ENCODE data around the gene KLF14.
"Not testable (repeated sequence)": the region's sequence is repeated elsewhere in the genome, so short reads cannot be mapped to it uniquely, and the experiment has no call there.

Gene KLF14

DNA sequence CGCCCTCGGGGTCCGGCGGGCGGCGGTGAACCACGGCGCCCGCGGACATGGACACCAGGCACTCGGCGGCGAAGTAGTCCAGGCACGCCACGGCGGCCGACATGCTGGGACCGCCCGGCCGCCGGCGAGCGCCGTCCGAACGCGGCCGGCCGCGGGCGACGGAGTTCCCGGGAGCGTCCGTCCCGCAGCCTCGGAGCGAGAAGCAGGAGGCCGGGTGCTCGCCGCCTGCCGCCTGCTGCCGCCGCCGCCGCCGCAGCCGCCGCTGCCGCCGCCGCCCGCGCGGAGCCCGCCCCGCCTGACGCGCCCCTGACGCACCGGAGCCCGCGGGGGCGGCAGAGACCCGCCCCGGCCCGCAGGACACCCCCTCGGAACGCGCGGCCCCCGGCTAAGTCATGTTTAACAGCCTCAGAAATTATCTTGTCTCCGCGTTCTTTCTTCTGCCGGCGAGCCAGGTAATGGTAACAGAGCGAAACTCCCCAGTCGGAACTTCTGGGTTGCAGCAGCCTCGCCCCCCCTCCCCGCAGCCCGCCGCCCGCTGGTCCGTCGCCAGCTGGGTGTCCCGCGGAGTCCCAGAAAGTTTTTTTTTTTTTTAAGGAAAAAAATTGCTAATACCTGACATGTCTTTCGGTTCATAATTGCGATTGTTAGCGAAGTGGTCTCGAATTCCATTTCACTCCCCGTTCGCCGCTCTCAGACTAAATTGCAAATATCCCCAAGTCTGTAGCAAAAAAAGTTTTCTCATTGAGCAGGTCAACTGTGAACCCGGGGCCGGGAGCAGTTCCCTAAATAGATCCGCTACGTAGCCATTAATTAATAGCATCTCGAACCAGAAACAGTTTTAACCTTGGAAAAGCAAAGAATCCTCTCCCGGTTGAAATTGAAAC, at the start of gene KLF14:
TSS of gene KLF14 (minus strand) at position 277 of the 884 bp plus-strand sequence. CDS start at position 103, 174 bp downstream.
- DNase-seq = peak; percentile 48 to 50

DNA sequence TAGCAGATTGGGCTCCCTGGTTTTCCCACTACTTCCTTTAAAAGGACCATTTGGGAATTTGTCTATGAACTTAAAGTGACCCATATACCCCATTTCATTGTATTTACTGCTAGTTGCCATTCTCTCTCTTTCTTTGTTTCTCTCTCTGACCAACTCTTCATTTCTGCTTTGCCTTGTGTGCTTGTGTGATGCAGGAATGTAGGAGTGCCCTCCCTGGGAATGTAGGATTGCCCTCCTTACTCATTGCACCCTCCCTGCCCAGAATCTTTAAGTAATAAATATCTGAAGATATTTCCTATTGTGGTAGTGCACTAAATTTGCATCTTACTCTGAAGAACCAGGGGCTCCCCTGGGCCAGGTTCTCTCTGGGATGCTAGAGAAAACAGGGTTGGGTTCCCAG, 47.3 kb upstream of the KLF14 start:
- DNase-seq = no peak

DNA sequence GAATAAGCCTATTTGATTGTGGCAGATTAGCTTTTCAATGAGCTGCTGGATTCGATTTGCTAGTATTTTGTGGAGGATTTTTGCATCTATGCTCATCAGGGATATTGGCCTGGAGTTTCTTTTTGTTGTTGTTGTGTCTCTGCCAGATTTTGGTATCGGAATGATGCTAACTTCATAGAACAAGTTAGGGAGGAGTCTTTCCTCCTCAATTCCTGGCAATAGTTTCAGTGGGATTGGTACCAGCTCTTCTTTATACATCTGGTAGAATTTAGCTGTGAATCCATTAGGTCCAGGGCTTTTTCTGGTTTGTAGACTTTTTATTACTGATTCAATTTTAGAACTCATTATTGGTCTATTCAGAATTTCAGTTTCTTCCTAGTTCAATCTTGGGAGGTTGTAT, 43.4 kb upstream of the KLF14 start:
- DNase-seq = no peak

DNA sequence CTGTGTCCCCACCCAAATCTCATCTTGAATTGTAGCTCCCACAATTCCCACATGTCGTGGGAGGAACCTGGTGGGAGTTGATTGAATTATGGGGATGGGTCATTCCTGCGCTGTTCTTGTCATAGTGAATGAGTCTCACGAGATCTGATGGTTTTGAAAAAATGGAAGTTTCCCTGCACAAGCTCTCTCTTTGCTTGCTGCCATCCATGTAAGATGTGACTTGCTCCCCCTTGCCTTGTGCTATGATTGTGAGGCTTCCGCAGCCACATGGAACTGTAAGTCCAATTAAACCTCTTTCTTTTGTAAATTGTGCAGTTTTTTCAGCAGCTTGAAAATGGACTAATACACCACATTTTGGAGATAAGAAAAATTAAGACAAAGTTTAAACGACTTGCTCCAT, 38.4 kb upstream of the KLF14 start:
- not testable (repeated sequence) for DNase-seq

DNA sequence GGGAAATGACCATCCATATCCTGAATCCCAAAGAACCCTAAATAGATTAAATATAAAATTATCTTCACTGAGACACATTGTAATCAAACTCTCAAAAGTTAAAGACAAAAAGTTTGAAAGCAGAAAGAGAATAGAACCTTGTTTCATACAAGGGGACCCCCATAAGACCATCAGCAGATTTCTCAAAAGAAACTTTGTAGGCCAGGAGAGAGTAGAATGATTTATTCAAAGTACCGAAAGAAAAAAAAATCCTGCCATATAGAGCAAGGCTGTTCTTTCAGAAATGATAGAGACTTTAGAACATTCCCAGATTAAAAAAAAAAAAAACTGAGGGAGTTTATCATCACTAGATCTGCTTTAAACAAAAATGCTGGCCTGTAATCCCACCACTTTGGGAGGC, 34.8 kb upstream of the KLF14 start:
- no peak for DNase-seq

DNA sequence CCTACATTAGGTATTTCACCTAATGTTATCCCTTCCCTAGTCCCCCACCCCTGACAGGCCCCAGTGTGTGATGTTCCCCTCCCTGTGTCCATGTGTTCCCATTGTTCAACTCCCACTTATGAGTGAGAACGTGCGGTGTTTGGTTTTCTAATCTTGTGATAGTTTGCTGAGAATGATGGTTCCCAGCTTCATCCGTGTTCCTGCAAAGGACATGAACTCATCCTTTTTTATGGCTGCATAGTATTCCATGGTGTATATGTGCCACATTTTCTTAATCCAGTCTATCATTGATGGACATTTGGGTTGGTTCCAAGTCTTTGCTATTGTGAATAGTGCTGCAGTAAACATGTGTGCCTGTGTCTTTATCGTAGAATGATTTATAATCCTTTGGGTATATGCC, 30.6 kb upstream of the KLF14 start:
- not testable (repeated sequence) for DNase-seq

DNA sequence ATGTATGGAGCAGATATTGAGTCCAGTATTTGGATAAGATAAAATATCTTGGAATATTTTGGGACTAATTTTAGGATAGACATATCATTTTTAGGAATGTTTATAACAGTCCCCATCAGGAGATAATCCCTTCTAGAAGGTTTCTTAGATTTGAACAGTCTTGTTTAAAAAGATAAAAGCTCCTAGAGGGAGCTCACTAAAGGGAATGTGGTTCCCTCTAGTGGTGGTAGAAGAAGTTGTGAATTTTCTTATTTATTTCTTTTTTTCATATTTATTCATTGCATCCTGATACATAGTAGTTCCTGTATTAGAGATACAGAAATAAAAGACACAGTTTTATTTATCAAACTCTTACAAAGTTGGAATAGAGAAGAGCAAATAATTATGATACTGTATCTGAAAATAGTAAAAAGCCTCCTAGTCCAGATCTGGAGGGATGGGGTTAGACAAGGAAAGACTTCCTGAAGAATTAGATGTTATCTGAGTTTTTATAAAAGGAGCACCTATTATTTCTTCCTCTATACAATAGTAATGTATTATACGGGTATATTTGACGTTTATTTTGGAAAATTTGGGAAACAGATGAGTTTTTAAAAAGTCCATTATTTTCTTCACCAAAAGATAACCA, 24.5 kb upstream of the KLF14 start:
- DNase-seq = no peak

DNA sequence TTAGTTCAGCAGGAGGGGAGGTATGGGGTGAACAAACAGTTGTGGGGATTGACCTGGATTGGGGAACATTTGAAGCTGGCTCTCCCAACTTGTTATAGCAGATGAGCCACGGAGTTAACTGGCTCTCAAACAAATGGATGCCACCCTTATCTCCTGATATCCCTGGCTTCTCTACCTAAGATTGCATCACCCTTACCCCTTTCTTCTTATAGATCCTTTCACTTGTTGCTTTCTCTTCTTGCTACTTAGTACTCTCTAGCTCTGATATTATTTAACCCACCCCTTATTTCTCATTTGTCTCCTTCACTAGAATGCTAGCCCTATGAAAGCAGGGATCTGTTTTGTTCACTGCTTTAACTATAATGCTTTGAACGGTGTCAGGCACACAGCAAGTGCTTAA, 22.3 kb upstream of the KLF14 start:
- no peak for DNase-seq

DNA sequence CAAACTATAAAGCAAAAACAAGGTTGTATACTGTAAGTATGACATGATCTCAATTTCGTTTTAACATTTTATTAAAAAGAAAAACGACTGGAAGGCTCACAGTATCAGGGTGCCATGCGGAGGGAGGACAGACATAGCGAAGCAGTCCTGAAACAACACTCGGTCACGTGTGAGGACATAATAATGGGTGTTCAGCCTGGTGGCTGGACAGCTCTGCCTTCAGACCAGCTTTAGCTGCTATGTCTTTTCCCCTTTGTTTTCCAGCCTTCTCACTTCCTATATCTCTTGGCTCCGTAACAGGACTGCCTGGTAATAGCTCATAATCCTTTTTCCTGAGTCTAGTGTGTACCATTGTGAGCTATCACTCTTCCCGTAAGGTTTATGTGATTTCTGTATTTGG, 18.4 kb upstream of the KLF14 start:
- no peak for DNase-seq

DNA sequence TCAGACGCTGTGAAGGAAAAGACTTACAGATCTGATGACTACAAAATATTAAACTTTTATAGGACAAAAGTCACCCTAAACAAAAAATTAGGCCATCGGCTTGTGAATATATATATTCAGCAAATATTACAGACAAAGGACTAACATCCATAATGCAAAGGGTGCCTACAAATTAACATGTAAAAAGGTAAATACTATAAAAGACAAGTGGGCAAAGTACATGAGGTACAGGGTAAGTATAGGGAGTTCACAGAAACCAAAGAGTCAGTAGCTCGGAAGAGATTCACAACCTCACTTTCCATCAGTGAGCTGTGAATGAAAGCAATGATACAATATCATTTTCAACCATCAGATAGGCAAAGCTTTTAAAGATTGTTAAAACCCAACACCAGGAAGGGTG, 16.7 kb upstream of the KLF14 start:
- no peak for DNase-seq

DNA sequence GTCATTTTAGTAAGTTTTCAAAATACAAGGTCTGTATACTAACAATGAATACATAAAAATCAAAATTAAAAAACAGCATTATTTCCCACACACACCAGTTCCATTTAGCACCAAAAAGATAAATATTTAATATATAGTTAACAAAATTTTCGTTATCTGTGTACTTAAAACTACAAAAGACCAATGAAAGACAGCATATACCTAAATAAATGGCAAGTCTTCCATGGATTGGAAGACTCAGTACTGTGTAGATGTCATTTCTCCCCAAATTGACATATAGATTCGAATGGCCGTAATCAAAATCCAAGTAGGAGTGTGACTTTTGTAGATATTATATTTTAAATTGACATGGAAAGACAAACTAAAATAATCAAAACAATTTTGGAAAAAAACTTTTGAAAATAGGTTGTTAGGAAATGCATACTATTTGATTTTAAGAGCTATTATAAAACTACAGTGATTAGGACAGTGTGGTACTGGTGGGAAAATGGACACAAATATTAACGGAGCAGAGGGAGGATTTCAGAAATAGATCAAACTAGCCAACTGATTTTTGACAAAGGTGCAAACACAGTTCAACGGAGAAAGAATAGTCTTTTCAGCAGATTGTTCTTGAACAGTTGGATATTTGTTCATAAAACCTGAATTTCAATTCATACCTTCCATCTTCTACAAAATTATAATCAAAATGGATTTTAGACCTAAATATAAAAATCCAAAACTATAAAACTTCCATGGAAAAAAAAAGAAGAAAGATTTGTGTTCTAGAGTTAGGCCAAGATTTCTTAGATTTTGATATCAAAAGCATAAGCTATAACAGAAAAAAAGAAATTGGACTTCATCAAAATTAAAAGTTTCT, 14.8 kb upstream of the KLF14 start:
- DNase-seq = no peak

DNA sequence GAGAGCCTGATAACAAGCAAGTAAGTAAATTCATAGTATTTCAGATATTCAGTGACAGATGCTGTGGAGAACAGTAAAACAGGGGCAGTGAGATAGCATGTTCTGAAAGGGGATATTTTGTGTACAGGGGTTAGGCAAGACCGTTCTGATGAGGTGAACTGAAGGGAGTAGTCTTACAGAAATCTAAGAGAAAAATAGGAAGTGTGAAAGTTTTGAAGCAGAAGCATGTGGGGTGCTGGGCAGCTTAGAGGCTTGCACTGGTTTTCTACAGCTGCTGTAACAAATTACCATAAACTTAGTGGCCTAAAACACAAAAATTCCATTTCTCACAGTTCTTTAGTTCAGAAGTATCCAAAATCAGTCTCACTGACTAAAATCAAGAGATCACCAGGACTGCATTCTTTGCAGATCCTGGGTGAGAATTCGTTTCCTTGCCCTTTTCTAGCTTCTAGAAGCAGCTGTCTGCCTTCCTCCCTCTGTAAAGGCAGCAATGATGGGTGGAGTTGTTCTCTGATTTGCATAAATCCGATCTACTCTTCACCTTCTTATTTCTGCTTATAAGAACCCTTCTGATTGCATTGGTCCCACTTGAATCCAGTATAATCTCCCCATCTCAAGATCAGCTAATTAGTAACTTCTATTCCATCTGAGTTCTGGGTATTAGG, 7.5 kb upstream of the KLF14 start:
- DNase-seq = no peak

DNA sequence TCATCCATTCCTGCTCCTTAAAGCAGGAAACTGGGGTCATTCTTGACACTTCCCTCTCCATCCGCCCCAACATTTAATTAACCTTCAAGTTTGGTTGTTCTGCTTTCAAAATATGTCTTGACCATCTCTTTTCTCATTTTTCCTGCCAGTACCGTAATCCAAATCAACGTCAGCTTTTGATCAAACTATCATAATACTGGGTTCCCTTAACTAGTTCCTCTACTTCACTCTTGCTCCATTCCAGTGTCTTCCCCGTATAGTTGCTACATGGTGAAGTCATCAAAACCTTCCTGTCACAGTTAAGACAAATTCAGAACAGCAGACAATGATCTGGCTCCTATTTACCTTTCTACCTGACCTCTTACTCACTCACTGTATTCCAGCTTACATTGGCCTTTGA, 6.6 kb upstream of the KLF14 start:
- DNase-seq = no peak

DNA sequence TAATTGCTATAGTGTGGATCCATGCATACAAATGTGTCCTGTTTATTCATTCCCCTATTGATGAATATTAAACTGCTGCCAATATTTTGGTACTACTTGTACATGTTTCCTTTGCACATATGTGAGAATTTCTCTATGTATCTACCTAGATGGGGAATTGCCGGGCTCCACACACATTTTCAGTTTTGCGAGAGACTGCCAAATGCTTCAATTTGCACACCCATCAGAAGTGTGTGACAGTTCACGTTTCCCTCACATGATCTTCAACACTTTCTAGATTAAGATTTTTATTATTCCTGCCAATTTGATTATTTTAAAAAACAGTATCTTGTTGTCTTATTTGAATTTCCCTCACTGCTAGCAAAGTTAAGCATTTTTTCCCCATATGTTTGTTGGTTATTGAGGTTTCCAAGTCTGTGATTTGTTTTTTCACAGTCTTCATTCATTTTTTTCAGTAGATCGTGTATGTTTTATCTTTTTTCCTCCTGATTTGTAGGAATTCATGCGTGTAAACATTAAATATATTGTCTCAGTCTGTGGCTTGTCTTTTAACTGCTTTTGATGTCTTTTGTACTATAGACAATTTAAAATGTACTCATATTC, 2.4 kb upstream of the KLF14 start:
- DNase-seq = no peak

DNA sequence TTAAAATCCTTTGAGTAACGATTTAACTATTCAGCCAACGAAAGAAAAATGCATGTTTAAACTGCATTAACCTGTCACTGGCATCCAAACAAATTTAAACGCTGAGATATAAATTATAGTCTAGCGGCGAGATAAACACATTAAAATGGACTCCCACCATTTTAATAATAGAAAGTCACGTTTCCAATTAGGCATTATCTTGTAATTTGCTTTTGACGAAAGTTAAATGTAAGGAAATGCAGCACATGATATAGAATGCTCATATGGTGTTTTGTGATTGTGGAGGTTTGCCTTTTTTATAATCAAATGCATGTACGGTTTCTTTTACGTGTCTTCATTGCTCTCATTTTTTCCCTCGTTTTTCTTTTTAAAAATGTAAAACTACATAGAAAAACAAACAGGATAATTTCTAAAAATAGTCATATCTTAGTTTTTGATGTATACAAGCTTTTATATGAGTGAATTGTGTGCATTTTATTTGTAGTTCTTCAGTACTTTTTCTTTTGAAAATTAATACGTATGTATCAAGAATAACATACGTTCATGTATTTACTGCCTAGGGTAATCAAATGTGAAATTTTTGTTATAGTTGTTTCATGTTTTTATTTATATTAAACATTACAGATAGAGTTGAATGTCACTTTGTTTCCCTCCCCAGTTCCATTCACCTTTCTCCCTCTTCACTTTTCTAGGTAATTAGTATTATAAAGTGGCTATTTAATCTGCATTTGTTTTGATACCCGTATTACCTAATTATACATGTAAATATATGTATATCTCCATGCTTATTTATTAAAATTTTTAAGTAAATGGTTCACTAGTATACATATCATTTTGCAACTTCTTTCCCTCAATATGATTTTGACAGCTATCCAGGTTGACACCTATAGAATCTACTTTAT, 1.1 kb upstream of the KLF14 start:
- no peak for DNase-seq

DNA sequence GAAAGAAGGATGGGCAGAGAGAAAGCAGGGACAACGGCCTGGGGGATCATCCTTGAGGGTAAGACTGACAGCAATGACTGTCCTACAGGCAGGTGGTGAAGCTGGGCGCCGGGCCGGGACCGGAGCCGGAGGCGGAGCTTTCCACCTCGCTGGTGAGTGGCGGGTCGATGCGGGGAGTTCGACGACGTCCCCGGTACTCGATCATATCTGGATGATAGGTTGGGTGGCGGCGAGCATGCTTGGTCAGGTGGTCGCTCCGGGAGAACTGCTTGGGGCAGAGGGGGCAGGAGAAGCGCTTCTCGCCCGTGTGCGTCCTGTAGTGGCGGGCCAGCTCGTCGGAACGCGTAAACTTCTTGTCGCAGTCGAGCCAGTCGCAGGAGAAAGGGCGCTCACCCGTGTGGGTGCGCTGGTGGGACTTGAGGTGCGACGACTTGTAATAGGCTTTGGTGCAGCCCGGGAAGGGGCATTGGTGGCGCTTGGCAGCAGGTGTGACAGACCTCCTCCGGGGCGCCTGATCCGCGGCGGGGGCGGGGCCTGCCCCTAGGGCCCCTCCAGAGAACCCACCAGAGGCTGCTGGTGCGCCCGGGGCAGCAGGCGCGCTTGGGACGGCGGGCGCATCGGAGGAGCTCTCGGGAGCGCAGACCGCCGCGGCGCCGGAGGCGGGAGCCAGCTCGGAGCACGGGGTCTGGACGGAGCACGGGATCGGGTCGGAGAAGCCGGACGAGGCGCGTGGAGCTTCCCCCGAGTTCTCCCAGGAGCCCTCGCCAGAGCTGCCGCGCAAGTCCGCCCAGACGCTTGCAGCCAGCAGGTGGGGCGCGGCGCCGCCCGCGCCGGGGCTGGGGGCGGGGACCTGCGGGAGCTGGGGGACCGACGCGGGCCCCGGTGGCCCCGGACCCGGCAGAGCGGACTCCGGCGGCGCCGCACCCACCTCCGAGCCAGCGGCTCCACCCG, 752 bp downstream of the KLF14 start:
- DNase-seq = peak; percentile 35 to 43

DNA sequence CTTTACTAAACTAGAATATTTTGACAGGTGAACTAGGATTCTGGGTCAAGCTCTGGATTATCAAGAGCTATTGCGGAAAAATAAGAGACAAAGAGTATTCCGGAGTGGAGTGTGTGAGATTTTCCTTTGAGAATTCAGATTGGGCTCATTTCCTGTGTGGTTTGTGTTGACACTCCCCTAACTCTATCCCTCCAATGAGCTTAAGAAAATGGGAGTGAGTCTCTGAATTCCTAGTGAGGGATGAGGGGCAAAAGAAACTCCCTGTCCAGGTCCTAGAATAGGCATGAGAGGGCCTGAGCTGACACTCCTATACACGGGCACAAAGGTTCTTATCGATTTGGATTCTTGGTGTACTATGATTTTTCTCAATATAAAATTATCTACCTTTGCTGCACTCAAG, 10.2 kb downstream of the KLF14 start:
- DNase-seq = no peak

DNA sequence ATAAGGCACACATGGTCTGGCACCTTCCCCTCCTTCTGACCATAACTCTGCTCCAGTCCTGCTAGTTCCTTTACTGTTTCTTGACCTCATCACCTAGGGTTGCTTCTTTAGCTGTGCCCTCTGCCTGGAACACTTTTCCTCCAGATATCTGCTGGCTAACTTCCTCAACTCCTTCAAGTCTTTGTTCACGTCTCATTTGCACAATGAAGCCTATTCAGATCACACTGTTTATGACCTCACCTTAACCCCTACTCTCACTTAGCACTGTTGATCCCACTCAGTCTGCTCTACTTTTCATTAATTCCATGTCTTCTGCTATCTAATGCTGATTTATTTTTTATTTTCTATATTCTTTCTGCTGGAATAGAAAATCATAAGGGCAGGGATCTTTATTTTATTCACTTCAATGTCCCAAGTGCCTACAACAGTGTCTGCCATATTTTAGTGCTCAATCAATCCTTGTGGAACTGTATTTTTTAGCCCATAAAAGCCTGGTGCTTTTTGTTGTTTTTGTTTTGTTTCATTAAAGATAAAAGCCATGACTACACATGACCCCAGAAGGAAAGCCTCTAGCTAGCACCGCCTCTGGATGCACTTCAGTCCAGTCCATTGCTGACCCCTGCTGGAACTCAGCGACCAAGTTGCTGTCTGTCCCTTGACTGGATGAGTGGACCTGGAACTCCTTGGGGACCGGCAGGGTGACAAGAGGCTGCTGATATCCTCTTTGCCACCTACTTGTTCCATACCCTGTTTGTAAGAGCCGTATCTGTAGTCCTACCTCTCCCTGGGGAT, 12.3 kb downstream of the KLF14 start:
- DNase-seq = peak in 1 of 2 donors; percentile 22

DNA sequence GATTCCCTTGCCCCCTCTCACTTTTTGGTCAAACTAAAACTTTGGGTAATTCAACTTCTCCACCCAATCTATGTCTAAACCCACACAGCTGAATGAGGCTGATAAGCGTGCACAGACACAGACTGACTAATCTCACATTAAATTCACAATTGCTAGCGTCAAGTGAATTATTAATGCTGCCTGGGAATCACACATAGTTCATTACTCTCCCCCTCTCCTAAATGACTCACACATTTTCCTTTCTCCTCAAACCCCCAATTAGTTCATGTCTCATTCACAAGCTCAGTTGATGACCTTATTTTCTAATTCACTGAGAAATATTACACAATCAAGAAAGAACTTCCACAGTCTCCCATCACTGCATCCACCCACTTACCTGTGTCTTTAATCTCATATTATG, 14.5 kb downstream of the KLF14 start:
- DNase-seq = no peak

Measured in stimulated activated CD4-positive, alpha-beta T cell treated with anti-CD3 and anti-CD28 coated beads, Interleukin-2, amount 100 ng/mL, for 24 hours (primary cell).